NCI-H345 treated with DMSO at 0.1 percent for 48 hours (cell line): ENCODE measurements around the gene NUP50.

ENCODE experiments used
- DNase-seq: peaks from one replicate; lab custom pipeline; 2025; ENCODE audit not compliant: unreplicated experiment; lab: John Stamatoyannopoulos, UW

The NUP50 gene

DNA sequence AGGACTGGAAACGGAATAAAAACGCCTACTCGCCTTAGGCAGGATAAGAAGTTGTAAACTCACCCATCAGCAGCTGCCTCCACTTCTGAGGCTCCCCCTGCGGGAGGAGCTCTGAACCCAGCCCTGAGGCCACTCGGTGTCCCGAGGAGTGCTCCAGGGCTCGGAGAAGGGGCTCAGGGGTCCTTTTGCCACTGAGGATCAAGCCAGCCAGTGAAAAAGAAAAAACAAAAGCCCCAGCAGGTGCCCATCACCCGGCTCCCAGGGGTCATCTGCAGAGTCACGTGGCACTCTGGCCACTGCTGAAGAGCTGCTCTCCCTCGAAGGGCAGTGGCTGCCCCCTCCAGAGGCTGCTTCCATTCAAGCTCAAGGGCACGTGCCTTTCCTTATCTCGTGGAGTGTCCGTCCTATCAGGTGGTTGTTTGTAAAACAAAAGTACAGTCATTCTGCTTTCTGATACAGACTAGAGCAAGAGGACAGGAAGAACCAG lies 29.0 kb downstream of the NUP50 start:
- no peak for DNase-seq

GRCh38 chr22:45194686-45195085 lies 31.0 kb downstream of the NUP50 start:
- no peak for DNase-seq

DNA sequence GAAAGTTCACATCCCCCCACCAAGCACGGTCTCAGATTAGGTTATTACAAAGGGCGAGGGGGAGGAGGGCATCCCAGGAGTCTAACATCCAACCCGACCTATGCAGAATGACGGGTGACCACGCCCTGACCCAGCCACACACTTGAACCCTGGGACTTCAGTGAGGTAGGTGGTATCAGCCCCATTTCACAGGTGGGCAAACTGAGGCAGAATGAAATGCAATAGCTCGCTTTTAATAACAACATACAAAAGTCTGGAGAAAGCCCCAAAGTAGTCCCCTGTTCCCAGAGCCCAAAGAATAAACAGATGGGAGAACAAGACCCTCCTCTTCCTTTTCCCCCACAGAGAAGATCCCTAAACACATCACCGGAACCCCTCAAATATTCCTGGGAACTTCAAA lies 31.9 kb downstream of the NUP50 start:
- DNase-seq: no peak

DNA sequence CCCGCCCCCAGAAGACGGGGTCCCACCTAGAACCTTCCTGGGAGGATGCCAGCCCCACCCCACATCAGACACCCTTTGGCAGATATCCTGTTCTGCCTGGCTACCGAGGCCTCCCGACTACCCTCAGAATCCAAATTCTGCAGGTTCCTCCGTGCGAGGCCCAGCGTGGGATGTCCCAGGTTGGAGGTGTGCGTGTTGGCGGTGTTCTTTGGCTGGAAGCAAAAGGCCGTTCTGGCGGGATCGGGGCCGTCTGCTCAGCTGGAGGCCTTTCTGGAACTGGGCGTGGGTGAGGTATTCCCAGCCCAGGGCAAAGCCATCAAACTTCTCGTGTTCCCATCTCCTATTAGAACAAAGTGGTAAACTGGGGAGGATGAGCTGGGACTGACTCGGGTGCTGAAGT lies 32.6 kb downstream of the NUP50 start:
- DNase-seq: no peak

DNA sequence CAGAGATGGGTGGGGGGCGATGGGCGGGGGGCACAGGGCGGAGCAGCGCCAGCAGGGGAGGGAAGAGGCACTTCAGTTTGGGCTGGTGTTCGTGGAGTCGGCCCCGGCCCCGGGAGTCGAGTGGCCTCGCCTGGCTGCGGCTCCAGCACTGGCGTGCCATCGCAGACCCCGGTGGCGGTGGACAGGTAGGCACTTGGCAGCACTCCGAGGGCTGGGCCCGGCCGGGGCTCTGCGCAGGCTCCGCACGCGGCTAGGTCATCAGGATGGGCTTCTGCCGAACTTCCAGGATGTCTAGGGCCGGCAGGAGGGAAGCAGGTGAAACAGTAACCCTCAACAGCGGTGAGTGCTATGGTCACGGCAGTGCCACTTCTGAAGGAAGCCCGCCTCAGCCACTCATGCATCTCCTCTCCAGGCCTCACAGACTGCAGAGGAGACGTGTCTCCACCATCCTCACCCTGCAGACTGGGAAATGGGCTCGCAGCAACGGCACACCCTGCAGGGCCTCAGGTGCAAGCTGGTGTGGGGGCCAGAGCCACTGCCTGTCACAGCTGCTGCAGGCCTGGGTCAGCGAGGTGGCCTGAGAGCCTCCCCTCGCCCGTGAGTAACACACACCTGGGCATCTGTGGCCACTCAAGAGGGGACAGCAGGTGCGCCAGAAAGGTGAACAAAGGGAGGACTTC lies 33.3 kb downstream of the NUP50 start:
- DNase-seq: no peak

DNA sequence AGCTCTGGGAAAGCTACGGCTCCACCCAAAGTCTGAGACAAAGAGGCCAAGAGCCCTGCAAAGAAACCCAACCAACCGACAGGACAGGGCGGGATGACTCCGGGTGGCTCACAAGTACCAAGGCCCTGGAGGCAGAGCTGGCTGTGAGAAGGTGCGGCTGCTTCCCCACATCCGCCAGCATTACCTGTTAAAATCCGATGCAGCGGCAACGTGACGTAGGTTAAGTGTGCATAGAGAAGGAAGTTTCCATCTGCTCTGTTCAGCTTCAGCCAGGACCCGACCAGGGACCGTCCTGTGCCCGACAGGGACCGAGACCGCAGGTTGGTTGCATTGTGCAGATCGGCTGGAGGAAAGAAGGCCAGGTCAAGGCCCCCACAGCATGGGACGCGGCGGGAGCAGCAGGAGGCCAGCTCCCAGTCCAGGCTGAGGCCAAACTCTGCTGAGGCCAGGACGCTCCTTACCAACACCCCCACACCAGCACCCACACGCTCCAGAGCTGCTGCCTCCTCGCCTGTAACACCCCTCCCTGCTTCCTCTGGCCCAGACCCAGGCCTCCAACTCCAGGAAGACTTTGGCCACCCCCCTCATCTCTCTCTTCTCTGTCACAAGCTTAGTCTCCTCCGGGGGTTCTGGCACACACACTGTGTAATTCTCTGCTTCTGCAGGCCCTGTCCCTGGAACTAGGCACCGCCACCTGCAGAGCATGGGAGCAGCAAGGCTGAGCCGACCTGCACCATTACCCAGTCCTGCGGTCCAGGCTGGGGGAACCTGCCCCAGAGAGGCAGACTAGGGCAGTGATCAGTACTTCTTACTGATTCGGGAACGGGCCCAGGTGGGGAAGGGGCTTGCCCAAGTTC lies 34.1 kb downstream of the NUP50 start:
- DNase-seq: no peak

GRCh38 chr22:45198463-45198795 lies 34.7 kb downstream of the NUP50 start:
- DNase-seq: no peak

DNA sequence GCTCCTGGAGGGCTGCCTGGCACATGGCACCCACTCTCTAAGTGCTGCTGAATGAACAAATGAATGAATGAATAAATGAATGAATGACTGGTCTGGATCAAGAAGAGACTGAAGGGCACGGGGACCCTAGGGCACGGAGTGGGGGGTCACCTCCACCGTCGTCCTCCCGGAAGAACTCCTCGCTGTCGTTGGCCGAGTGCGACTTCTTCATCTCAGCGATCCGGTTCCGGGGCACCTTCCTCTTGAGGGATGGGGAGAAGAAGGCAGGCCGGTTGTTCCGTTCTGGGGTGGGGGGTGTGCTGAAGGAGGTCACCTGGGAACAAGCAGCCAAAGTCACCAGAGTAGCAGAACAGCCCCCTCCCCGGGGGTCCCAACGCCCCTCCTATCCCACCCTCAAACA lies 36.0 kb downstream of the NUP50 start:
- no peak for DNase-seq

DNA sequence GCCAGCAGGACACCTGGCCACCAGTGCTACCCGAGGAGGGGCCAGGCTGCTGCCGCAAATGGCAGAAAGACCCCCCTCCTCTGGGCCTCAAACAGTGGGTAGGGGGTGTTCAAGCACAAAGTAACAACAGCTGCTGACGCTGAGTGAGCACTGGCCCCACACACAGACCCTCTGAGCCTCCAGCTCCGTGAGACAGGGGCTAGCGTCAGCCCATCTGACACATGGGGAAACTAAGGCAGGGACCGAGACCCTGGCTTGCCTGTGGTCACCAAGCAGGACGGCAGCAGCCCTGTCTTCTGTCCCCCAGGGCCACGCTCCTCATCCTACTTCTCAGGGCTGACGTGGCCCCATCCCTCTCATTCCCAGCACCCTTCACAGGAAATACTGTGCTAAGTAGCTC lies 36.5 kb downstream of the NUP50 start:
- no peak for DNase-seq

DNA sequence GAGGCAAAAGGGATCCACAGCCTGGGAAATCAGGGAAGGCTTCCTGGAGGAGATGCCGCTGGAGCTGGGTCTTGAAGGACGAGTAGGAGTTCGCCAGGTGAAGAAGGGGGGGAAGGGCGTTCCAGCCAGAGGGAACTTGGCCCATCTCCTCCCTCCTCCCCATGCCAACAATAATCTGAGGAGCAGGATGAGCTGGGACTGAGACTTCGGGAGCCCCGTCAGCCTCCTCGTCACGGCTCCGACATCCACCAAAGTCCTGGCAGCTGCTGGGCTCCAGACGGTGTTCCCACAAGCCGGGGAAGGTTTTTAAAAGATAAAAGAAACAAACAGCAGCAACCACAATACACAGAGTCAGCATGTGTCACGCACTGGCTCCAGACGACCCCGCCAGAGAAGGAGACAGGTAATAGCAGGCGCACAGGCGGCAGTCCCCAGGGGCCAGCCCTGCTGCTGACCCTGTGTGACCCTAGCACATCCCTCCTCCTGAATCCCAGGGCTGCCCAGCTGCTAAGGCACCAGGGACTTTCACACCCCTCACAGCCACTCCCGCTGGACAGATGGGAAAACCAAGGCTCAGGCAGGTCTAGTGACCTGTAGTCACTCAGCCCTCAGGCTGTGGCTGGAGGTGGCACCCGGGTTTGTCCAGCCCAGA lies 37.3 kb downstream of the NUP50 start:
- no peak for DNase-seq

- DNase-seq: no peak
These were observed 38.1 kb downstream of the NUP50 start for GRCh38 chr22:45201678-45202332.

- DNase-seq: no peak
These were observed 38.8 kb downstream of the NUP50 start for GRCh38 chr22:45202333-45203149.

GRCh38 chr22:45203150-45203951 lies 39.6 kb downstream of the NUP50 start:
- no peak for DNase-seq

- DNase-seq: no peak
These were observed 40.5 kb downstream of the NUP50 start for GRCh38 chr22:45204241-45204640.

- no peak for DNase-seq
These were observed 41.1 kb downstream of the NUP50 start for GRCh38 chr22:45204819-45205218.

DNA sequence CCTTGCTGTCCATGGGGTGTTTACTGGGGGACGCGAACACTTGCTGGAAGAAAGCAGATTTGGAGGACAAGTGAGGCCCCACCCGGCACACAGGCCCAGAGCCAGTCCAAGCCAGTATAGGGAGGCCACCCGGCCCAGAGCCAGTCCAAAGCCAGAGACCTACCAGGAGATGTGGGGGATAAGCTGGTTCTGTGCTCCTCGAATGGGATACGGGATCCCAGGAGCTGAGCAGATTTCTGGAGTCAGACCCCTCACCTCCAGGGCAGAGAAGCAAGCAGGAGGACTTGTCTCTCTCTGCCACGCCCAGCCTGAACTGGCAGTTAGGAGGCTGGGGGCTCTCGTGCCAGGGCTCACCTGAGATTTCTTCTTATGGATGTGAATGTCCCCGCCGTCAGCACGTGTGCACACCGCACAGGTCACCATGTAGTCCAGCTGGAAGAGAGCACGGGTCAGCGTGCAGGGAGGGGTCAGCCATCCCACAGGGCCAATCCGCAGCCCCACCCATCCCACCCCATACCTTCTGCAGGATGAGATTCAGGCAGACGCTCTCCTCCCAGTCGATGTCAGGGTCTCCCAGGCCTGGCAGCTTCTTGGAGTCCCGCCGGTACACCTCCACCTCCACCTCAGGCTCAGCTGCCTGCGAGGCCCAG lies 41.7 kb downstream of the NUP50 start:
- no peak for DNase-seq

DNA sequence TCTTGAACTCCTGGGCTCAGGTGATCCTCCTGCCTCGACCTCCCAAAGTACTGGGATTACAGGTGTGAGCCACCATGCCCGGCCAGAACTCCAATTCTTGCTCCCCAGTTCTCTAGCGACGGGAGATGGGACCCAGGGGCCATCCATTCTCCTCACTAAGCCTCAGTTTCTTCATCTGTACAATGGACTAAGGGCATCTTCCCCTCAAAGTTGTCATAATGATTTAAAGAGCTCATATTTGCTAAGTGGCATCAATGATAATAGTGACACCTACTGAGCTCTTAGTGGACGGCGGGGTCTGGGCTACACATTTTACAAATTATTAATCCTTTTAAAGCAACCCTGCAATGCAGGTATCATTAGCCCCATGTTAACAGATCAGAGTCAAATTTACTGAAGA lies 42.5 kb downstream of the NUP50 start:
- no peak for DNase-seq

- no peak for DNase-seq
These were observed 43.8 kb downstream of the NUP50 start for GRCh38 chr22:45207533-45207932.

DNA sequence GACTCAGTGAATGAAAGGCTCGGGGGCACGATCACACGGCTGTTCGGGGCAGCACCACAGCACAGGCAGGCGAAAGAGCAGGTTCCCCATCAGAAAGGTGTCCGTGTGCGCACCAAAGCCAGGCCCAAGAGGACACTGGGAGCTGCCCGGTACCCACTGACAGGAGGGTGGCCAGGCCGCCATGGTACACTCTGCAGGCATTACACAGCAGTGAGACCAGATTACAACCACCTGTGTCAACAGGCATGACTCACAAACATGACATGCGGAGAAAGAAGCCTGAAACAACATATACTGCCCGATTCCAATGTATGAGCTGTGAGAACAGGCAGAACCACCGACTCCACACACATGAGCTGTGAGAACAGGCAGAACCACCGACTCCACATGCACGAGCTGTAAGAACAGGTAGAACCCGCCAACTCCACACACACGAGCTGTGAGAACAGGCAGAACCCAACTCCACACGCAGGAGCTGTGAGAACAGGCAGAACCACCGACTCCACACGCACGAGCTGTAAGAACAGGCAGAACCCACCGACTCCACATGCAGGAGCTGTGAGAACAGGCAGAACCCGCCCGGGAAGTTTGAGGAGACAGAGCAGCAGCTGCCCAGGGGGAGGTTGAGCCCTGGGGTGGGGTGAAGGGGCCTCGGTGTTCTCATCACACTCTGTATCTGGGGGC lies 44.4 kb downstream of the NUP50 start:
- DNase-seq: no peak
